K562 (cell line): Measurements from ENCODE around the gene RMC1. TPM values are rescaled to one million over a fixed set of nuclear protein-coding genes. Genes with fewer than 3 reads are reported as not detected.

Experiments
- polyA plus RNA-seq, 8 experiments: library from polyadenylated mRNA; depleted of rRNA in 4 of 8; stranded (reverse) in 5 of 8; unstranded in 3 of 8; fragments of >200 nt; fragmentation: Nextera tagmentation in 2 of 8; fragmentation: Illumina TruSeq in 1 of 8; extraction: Ambion mirVana in 2 of 8; extraction: Trizol in 1 of 8; gene quantifications; 2 replicates each; pipeline versions ENCODE4 v1.2.1 to v1.2.3, GENCODE V29; 2011 to 2014; ENCODE audit warnings: inconsistent platforms in 1 of 8, missing spikeins in 1 of 8
- total RNA-seq, 7 experiments: library from RNA; depleted of rRNA in 6 of 7; stranded (reverse); fragments of >200 nt in 6 of 7; fragmentation: Illumina TruSeq in 2 of 7; extraction: Trizol in 2 of 7; gene quantifications; 2 replicates each; pipeline versions ENCODE4 v1.2.1 to v1.2.3, GENCODE V29; 2011 to 2021; ENCODE audit warnings: low replicate concordance in 1 of 7
- TF ChIP-seq, protein P1 (sequence below), 2 experiments: fragments of 450-650 bp; IDR thresholded peaks; 2 replicates each; pipeline ENCODE4 v1.6.1; 2016; ENCODE audit warnings: mild to moderate bottlenecking in 2 of 2, borderline replicate concordance in 1 of 2, low read depth in 1 of 2, moderate library complexity in 1 of 2
- TF ChIP-seq, protein P2 (sequence below): fragments of 450-650 bp; IDR thresholded peaks from 2 replicates; pipeline ENCODE4 v1.6.1; 2017; ENCODE audit warnings: antibody characterized with exemption, mild to moderate bottlenecking

RMC1 gene
- total and polyA plus RNA-seq, 9 of the 15 experiments (the other 6 are each of a cell fraction or from before 2014, with no cell fraction given), result 7.5 to 42.4 (median 35.5) TPM

DNA sequence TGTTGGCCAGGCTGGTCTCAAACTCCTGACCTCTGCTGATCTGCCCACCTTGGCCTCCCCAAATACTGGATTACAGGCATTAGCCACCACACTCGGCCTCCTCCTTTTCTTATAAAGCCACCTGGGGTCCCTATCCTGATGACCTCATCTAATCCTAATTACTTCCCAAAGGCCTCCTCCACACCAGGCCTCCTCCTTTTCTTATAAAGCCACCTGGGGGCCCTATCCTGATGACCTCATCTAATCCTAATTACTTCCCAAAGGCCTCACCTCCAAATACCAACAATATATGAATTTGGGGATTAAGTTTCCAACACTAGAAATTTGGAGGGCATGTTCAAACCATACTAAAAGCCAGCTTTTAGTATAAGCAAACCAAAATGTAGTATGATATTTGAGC lies 9.7 kb upstream of the RMC1 start (continued):
- TF ChIP-seq, protein P1, sequence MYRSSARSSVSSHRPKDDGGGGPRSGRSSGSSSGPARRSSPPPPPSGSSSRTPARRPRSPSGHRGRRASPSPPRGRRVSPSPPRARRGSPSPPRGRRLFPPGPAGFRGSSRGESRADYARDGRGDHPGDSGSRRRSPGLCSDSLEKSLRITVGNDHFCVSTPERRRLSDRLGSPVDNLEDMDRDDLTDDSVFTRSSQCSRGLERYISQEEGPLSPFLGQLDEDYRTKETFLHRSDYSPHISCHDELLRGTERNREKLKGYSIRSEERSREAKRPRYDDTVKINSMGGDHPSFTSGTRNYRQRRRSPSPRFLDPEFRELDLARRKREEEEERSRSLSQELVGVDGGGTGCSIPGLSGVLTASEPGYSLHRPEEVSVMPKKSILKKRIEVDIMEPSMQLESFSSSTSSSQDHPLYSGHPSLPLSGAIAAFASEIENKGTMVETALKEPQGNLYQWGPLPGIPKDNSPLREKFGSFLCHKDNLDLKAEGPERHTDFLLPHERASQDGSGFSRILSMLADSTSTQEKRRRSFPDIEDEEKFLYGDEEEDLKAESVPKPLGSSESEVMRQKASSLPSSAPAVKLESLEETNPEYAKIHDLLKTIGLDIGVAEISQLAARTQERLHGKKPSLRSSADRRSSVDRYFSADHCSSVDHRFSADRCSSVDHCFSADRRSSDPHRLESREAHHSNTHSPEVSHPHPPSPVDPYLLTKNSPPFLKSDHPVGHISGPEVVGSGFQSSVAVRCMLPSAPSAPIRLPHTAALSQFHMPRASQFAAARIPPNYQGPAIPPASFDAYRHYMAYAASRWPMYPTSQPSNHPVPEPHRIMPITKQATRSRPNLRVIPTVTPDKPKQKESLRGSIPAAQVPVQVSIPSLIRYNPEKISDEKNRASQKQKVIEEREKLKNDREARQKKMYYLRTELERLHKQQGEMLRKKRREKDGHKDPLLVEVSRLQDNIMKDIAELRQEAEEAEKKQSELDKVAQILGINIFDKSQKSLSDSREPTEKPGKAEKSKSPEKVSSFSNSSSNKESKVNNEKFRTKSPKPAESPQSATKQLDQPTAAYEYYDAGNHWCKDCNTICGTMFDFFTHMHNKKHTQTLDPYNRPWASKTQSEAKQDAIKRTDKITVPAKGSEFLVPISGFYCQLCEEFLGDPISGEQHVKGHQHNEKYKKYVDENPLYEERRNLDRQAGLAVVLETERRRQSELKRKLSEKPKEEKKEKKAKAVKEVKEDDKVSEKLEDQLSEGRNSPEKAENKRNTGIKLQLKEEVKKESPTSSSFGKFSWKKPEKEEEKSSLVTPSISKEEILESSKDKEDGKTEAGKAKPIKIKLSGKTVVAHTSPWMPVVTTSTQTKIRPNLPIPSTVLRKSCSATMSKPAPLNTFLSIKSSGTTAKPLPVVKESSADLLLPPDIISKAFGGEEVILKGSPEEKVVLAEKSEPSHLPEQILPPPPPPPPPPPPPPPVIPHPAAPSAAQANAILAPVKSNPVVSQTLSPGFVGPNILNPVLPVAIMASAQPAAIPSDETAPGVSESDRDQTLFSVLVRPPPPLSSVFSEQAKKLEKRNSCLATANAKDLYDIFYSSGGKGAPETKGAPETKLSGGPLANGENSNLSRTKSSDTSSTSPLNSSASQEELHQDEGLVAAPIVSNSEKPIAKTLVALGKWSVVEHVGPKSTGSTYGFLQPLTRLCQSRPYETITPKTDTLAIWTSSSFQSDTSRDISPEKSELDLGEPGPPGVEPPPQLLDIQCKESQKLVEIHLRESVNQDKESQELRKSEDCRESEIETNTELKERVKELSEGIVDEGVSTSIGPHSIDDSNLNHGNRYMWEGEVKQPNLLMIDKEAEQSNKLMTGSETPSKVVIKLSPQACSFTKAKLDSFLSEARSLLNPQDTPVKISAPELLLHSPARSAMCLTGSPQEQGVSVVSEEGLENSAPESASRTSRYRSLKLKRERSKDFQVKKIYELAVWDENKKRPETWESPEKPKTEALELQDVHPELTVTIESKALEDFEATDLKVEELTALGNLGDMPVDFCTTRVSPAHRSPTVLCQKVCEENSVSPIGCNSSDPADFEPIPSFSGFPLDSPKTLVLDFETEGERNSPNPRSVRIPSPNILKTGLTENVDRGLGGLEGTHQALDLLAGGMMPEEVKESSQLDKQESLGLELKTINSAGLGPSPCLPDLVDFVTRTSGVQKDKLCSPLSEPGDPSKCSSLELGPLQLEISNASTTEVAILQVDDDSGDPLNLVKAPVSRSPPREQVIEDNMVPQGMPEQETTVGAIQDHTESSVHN (IDR thresholded peaks at IDR 0.05; ENCODE audit: borderline replicate concordance in 1 of 2, low read depth in 1 of 2), result no peak
- TF ChIP-seq, protein P2, sequence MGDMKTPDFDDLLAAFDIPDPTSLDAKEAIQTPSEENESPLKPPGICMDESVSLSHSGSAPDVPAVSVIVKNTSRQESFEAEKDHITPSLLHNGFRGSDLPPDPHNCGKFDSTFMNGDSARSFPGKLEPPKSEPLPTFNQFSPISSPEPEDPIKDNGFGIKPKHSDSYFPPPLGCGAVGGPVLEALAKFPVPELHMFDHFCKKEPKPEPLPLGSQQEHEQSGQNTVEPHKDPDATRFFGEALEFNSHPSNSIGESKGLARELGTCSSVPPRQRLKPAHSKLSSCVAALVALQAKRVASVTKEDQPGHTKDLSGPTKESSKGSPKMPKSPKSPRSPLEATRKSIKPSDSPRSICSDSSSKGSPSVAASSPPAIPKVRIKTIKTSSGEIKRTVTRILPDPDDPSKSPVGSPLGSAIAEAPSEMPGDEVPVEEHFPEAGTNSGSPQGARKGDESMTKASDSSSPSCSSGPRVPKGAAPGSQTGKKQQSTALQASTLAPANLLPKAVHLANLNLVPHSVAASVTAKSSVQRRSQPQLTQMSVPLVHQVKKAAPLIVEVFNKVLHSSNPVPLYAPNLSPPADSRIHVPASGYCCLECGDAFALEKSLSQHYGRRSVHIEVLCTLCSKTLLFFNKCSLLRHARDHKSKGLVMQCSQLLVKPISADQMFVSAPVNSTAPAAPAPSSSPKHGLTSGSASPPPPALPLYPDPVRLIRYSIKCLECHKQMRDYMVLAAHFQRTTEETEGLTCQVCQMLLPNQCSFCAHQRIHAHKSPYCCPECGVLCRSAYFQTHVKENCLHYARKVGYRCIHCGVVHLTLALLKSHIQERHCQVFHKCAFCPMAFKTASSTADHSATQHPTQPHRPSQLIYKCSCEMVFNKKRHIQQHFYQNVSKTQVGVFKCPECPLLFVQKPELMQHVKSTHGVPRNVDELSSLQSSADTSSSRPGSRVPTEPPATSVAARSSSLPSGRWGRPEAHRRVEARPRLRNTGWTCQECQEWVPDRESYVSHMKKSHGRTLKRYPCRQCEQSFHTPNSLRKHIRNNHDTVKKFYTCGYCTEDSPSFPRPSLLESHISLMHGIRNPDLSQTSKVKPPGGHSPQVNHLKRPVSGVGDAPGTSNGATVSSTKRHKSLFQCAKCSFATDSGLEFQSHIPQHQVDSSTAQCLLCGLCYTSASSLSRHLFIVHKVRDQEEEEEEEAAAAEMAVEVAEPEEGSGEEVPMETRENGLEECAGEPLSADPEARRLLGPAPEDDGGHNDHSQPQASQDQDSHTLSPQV, result no peak
